ENCODE results near the gene TRAPPC10. TPM values are rescaled to one million over a fixed set of nuclear protein-coding genes. Genes with fewer than 3 reads are reported as not detected.
A peak's percentile ranks its signal among the peaks of the same experiment; 100 is the strongest.

Gene TRAPPC10
- total RNA-seq, 1 donor from 2014 or later = 48.4 TPM

GRCh38 chr21:44086636-44087425 lies 74.7 kb downstream of the TRAPPC10 start:
- DNase-seq = no peak
- H3K4me3 Mint-ChIP-seq (ENCODE audit: unreplicated experiment) = no peak overlapping the region
- no peak for TF ChIP-seq CTCF (IDR thresholded peaks at IDR 0.05; ENCODE audit: partially characterized antibody, unreplicated experiment)
- peaks cover 2% of the 10 kb centered on the region for H3K9me3 Mint-ChIP-seq (ENCODE audit: unreplicated experiment)
- no peaks in the 10 kb centered on the region for H3K27me3 Mint-ChIP-seq (ENCODE audit: unreplicated experiment)
- H3K36me3 Mint-ChIP-seq (ENCODE audit: unreplicated experiment) = peaks cover 12% of the 10 kb centered on the region
- no peaks in the 10 kb centered on the region for H3K4me1 Mint-ChIP-seq (ENCODE audit: low read depth, unreplicated experiment)
- H3K27ac Mint-ChIP-seq (ENCODE audit: unreplicated experiment) = no peak overlapping the region

GRCh38 chr21:44087426-44088400 lies 75.6 kb downstream of the TRAPPC10 start:
- Mint-ChIP-seq H3K36me3 (ENCODE audit: unreplicated experiment) (peaks cover 12% of the 10 kb centered on the region), H3K27ac (ENCODE audit: unreplicated experiment) (peak overlapping the region; percentile 56), H3K27me3 (ENCODE audit: unreplicated experiment) (no peaks in the 10 kb centered on the region), H3K9me3 (ENCODE audit: unreplicated experiment) (peaks cover 2% of the 10 kb centered on the region), H3K4me1 (ENCODE audit: low read depth, unreplicated experiment) (no peaks in the 10 kb centered on the region), H3K4me3 (ENCODE audit: unreplicated experiment) (no peak overlapping the region)
- DNase-seq = no peak
- TF ChIP-seq CTCF (IDR thresholded peaks at IDR 0.05; ENCODE audit: partially characterized antibody, unreplicated experiment) = no peak

GRCh38 chr21:44088401-44088780 lies 76.3 kb downstream of the TRAPPC10 start:
- Mint-ChIP-seq H3K4me1 (ENCODE audit: low read depth, unreplicated experiment) (no peaks in the 10 kb centered on the region), H3K9me3 (ENCODE audit: unreplicated experiment) (peaks cover 2% of the 10 kb centered on the region), H3K27me3 (ENCODE audit: unreplicated experiment) (no peaks in the 10 kb centered on the region), H3K27ac (ENCODE audit: unreplicated experiment) (peak overlapping the region; percentile 5), H3K36me3 (ENCODE audit: unreplicated experiment) (peaks cover 12% of the 10 kb centered on the region), H3K4me3 (ENCODE audit: unreplicated experiment) (no peak overlapping the region)
- no peak for TF ChIP-seq CTCF (IDR thresholded peaks at IDR 0.05; ENCODE audit: partially characterized antibody, unreplicated experiment)
- DNase-seq = no peak

- H3K4me3 Mint-ChIP-seq (ENCODE audit: unreplicated experiment) = no peak overlapping the region
- peaks cover 12% of the 10 kb centered on the region for H3K36me3 Mint-ChIP-seq (ENCODE audit: unreplicated experiment)
- H3K27ac Mint-ChIP-seq (ENCODE audit: unreplicated experiment) = peak overlapping the region; percentile 5
- peaks cover 2% of the 10 kb centered on the region for H3K9me3 Mint-ChIP-seq (ENCODE audit: unreplicated experiment)
- H3K27me3 Mint-ChIP-seq (ENCODE audit: unreplicated experiment) = no peaks in the 10 kb centered on the region
- H3K4me1 Mint-ChIP-seq (ENCODE audit: low read depth, unreplicated experiment) = no peaks in the 10 kb centered on the region
- TF ChIP-seq CTCF (IDR thresholded peaks at IDR 0.05; ENCODE audit: partially characterized antibody, unreplicated experiment) = no peak
- no peak for DNase-seq
Observed at GRCh38 chr21:44089001-44089911, 77.1 kb downstream of the TRAPPC10 start.
